ENCODE results near the gene PIK3R5.
"Not testable (repeated sequence)": the region's sequence is repeated elsewhere in the genome, so short reads cannot be mapped to it uniquely, and the experiment has no call there.

The PIK3R5 gene

DNA sequence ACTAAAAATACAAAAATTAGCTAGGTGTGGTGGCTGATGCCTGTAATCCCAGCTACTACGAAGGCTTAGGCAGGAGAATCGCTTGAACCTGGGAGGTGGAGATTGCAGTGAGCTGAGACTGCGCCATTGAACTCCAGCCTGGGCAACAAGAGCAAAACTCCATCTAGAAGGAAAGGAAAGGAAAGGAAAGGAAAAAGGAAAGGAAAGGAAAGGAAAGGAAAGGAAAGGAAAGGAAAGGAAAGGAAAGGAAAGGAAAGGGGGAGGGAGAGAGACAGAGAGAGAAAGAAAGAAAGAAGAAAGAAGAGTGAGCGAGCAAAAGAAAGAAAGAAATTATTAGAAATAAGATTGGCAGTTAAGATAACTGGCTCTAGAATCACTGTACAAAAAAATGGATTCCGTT is 18.7 kb upstream of the PIK3R5 start:
- DNase-seq, result not testable (repeated sequence)

DNA sequence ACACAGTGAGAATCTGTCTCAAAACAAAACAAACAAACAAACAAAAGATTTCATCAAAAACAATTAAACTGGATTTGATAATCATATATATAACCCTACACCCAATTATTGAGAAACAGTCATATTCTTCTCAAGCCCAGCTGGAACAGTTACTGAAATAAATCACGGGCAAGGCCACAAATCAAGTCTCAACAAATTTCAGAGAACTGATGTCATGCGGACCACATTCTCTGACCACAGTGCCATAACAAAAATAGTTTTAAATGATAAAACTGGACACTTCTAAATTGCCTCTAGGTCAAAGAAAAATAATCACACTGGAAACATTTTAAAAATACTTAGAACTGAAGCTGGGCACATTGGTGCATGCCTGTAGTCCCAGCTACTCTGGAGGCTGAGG is 15.9 kb upstream of the PIK3R5 start:
- DNase-seq, result no peak

DNA sequence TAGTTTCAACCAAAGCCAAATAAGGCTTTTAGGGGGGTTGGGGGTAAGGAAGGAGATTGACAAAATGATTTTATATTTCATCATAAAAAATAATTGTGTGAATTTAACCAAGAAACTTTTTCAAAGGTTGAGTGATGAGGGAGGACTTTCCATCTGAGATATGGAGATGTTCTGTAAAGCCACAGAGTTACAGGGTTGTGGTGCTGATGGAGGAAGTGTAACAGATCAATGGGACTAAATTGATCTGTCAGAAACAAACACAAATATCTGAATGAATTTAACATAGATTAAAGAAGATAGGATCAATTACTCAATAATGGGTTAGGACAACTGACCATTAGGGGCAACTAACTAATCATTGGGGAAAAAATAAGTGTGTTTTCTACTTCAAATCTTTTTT is 14.2 kb upstream of the PIK3R5 start:
- DNase-seq, result no peak

DNA sequence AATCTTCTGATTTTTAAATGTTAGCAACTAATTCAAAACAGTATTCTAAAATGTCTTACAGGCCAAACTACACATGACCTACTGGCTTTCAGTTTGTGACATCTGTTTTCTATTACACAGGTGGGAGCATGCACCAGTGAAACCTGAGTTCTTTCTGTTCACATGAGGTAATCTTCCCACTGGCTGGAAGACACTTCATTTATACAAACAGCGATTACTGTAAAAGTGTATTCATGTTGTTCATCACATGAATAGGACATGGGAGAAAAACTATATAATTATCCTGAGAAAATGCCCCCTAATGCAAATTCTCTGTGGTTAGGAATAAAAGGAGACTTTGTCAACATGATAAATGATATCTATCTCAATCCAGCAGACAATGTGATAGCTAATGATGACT is 11.1 kb upstream of the PIK3R5 start:
- no peak for DNase-seq

DNA sequence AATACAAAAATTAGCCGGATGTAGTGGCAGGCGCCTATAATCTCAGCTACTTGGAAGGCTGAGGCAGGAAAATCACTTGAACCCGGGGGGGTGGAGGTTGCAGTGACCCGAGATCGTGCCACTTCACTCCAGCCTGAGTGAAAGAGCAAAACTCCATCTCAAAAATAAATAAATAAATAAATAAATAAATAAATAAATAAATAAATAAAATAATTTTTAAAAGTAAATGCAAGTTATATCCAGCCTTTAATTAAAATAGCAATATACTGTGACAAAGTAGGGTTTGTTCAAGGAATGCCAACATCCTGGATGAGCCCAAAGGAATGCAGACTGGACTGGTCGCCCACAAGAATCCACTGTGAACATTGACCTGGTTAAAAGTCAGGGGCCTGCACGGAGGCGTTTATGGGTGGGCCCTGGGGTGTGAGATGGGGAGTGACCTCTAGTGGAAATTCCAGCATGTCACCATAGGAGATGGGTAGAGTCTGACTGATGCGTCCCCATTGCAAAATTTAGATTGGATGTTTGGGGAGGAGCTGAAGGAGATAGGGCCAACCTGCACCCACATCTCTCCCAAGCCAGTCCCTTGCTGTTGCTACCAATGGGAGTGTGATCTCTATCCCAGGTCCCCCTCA is 9.7 kb upstream of the PIK3R5 start:
- DNase-seq, result no peak

DNA sequence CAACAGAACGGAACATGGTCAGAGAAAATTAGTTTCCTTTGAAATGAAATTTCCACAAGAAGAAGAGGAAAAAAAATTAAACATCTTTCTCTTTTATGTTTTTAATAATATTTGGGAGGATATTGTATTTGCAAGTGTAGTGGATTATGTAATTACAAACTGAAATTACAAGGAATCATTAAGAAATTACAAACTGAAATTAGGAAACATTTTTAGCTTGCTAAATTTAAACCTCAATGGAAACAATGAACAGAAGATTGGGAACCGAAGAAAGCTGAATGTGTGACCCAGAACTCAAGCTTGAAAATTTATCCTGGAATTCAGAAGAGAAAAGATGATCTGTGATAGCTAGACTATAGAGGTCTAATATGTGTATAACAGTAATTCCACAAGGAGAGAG is 4.4 kb upstream of the PIK3R5 start:
- DNase-seq, result no peak

DNA sequence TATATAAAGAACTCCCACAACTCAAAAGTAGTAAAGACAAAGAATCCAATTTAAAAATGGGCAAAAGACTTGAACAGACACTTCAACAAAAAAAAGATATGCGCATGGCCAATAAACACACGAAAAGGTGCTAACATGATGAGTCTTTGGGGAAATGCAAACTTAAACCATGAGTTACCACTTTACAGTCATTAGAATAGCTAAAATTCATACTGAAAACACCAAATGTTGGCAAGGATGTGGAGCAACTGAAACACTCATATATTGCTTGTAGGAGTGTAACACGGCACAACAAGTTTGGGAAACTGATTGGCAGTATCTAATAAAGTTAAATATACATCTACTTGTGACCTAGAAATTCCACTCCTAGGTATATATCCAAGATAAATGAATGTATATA is 3.0 kb upstream of the PIK3R5 start:
- no peak for DNase-seq

DNA sequence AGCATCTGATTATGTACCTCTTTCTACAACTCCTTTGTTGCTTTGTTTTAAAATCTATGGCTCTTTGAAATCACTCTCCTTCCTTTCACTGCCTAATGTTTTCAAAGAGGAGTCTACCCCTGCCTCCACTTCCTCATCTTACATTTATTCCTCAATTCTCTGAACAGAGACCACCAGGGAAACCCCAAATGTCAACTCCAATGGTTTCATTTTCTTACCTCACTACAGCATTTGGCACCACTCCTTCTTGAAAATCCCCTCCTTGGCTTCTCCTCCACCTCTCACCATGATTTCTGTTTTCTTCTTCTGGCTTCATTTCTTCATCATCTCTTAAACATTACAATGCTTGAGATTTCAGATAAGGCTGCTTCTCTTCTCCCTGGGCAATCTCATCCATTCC is 2.4 kb upstream of the PIK3R5 start:
- DNase-seq, result no peak

DNA sequence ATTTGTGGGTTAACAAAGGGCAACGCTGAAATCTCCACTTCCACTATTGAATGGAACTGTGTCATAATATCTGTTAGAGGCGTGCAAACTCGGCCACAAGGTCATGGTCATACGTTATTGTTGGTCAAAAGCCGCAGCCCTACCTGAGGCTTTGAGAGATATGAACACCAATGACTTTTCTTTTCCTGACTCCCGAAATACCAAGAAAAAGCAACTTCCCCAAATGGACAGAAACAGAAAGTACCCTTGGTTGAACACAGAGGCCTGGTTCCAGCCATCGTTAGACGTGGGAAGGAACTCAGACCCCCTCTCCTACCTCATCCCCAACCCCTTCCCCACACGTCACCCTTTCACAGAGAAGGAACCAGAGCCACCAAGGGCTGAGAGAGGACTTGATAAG is 1.4 kb upstream of the PIK3R5 start:
- DNase-seq, result no peak

DNA sequence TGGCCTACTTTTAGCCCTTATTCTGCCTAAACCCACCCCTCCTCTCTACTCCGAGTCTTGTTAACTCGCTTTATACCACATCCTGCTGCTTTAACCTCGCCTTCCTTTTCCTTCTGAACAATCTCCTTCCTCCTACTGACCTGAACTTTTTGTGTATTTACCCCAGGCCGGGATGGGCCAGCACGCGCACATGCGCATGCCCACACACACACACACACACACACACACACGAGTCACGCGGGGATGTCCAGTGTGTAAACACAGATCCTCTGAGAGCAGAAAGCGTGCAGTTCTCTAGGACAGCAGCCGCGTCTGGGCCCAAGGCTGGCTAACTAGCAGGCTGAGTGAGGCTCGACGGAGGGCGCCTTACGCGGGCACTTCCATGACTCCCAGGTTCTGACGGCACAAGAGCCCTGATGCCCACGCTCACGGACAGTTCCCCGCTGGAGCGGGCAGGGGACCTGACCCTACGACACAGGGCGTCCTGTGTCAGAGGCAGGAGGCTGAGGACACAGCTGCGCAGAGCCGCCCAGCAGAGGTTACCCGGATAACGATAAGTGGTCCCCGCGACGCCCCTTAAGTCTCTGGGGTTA is 610 bp downstream of the PIK3R5 start:
- DNase-seq, result no peak

DNA sequence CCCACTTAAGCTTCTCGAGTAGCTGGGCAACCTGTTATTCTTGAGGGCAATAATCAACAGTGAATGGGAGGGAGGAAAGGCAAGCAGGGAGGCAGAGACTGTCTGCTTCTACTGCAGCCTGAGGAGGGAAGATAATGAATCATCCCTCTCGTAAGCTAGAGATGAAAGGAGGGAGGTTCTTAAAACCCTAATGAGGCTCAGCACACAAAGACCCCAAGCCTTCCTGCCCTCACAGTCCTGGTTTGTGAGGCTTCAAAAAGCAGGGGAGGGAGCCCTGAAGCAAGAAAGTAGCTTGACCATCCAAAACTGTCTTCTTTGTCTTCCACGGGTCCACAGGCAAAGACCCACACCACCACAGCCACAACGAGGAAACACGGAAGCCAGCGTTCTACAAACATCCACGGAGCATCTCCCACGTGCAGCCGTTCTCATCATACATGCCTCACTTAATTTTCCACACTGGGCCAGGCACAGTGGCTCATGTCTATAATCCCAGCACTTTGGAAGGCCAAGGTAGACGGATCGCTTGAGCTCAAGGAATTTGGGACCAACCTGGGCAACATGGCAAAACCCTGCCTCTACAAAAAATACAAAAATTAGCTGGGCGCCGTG is 1.8 kb downstream of the PIK3R5 start:
- DNase-seq, result no peak

DNA sequence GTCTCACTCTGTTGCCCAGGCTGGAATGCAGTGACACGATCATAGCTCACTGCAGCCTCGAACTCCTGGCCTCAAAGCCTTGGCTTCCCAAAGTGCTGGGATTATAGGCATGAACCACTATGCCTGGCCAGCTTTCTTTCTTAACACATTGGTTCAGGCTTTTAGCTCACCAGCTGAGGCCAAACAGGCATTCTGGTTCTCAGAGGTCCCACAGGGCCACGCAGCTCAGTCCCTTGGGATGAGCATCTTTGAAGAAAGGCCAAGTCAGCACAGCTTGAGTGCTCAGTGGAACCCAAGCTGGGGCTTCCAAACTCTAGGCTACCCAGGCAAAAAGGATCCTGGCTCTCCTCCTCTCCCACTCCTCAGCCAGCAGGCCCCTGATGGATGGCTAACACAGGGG is 2.5 kb downstream of the PIK3R5 start:
- DNase-seq, result no peak

DNA sequence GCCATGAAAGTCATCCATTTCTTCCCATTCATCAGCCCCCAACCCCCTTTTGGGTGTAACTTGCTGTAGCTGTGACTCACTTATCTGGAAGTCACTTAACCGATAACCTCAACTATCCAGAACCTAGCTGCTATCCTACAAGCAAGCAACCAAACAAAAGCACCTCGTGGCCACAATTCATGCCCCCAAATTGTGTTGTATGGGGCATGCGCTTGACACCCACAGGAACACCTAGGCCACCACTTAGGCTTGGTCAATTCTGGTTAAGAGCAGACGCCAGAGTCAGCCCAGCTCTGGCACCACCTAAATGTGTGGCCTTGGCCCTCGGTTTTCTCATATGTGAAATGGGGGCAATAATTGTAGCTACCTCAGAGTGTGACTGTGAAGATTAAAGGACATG is 3.7 kb downstream of the PIK3R5 start:
- DNase-seq, result no peak

DNA sequence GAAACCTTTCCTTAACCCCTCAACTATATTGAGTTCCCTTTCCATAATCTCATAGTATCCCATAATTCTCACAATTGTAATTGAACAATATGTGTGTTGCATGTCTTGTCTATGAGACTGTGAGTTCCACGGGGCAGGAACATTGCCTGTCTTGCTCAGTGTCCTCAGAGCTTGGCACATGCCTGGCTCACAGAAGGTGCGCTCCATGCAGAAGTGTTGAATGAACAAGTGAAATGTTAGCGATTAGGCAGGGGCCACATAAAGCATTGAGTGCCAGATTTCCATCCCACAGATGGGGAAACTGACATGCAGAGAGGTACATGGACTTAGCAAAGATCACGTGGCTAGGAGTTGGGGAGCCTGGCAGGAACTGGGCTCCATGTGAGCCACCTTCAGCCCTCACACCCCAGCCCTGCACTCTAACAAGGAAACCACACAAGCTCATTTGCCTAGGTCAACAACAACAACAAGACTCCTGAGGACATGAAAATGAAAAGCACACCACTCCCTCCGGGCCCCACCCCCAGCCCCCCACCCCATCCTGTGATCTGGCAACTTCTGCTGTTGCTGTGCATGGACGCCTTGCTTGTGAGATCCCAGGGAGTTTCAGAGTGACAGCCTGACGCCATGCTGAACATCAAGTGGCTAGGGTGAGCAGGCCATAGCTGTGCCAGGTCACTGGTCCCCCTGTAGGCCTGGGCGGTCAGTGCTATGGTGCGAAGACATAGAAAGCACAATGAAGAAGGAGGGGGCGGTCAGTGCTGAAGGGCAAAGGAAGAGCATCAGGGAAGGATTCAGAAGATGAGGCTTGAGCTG is 5.0 kb downstream of the PIK3R5 start:
- no peak for DNase-seq

DNA sequence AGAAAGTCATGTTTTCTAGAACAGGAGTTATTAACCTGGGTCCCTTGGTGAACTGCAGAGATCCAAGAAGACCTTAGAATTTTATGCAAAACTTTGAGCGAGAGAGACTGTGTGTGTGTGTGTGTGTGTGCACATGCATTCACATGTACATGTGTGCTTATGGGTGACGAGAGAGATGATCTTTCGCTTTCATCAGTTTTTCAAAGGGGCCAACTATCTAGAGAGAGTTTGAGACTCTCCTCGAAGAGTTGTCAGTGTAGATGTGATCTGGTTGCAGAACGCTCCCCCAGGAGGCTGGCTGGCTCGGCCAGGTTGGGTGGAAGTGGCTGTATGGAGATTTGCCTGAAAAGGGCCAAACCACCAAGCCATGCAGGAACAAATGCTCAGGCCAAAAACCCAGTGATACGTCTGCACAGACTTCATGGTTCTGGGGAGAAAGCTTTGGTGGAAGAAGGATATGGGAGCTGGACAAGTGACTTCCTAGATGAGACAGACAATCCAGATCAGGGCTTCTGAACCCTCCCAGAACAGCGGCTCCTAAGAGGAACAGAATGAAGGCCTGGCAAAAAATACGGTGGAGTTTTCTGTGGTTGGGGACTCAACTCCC is 6.1 kb downstream of the PIK3R5 start:
- no peak for DNase-seq

DNA sequence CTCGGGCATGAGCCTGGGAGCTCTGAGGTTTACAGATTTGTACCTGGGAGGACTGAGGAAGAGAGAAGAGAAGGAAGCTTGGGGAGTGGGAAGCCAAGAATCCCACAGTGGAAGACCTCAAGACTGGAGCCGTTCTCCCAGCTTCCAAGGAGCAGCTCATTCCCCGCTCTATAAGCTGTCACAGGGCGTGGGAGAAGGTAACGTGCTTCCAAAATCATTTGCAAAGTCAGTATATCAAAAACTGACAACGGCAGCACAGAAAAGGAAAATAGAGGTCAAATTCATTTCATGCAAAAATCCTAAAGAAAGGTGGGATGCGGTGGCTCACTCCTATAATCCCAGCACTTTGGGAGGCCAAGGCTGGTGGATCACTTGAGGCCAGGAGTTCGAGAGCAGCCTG is 7.8 kb downstream of the PIK3R5 start:
- DNase-seq, result no peak

DNA sequence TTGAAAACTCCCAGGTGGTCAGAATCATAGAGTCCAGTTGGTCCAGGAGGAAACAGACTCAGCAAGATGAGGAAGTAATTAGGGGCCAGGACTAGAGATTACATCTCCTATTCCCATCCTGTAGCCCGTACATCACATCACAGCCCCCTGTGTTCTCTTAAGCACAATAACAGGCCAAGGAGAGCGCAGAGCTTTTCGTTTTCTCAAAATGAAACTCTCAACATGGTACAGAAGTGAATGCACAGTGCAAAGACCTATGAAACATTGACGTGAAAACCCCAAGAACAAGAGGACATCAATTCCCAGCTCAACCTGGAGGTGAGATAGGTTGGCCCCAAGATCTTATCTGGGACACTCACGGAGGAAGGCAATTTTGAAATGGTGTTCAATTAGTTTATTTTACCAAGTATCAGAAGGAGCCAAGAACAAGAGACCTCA is 9.0 kb downstream of the PIK3R5 start:
- DNase-seq, result no peak

DNA sequence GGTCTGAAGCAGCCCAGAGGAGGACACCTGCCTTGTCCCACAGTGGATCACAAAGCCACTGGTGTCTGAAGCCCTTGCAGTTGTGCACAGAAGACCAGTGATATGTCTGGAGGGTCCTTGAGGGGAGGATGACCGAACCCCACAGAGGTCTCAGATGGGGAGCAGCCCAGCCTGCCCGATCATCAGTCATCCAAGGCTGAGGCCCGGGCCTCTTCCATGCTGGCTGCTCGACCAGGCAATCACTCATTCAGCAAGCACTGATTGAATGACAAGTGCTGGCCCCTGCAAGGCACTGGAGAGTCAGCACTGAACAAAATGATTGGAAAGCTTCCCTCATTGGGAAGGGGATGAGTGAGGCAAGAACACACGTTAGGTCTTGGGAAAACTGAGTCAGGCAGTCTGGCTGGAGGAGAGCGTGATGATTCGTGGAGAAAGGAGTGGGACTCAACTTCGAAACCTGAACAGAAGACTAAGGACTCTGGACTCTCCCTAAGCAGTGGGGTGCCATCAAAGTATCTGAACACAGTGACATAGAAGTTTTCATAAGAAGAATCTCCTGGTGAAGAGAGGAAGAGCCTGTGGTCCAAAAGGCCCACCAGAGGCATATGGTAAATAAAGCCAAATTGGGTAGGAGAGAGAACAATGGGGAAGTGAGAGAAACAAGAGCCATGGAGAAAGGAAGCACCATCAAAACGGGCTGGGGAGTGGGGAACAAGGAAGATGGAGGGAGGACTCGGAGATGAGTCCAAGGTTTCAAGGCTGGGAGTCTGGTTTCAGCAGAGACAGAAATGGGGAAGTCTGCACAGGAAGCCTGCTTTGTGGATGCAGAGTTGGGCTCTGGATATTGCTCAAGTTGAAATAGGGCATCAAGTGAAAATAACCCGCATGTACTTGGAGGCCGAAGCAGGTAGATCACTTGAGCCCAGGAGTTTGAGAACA is 10.2 kb downstream of the PIK3R5 start:
- no peak for DNase-seq

DNA sequence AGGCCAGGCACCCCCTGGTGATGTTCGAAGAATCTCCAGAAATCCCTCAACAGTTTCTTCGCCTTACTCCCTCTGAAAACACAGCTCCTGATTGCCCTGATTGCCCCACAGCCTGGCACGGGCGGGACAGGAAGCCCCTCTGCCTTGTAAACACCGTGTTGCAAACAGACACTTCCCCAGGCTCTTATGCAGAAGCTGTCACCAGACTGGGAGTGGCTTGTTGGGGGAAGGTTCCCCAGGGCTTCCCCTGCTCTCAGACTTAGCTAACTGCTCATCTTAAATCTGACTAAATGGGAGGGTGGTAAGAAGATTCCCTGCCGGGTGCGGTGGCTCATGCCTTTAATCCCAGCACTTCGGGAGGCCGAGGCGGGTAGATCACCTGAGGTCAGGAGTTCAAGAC is 11.2 kb downstream of the PIK3R5 start:
- DNase-seq, result no peak

DNA sequence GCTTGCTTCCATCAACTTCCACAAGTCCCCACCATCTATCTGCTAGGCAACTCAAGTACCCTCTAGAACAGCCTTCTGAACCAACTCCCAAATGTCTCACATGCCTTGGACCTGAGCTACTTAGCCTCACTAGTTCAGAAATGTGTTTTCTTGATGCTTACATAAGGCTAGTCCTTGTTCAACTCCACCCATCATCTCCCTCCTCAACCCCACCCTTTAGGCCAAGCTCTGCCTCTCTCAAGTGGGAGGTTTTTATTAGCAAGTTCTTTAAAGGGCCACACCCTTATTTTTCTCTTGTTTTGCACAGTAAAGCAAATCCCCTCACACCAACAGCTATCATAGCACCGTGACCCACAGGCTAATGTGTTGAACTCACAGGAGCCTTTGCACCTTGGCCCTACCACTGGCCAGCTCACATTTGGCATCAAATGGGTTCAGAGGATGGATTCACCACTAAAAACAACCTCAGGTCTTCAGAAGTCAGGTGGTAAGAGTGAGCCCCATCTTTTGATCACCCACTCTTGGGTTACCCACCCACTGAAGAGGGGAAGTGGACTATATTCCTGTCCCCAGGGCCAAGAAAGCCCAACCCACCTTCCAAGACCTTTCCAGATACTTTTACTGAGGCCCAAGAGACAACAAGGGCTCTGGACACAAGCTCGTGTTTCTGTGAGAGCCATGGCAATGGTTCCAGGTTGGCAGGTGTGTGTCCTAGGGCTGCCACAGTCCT is 12.2 kb downstream of the PIK3R5 start:
- DNase-seq, result no peak

DNA sequence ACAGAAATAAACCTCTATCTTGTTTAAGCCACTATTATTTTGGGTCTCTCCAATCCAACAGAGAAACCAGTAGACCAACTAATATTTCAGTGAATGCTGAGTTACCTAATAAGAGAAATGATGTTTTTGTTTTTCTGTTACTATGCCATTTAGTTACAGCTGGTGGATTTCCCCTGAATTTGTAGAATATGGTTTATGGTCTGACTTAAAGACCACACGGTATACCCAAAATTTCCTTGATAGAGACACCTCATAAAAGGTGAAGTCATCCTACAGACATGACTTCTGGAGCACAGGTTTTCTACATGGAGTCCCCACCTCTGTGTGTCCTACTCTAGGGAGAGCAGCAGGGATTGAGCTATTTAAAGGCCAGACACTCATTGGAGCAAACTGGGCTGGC is 13.3 kb downstream of the PIK3R5 start:
- DNase-seq, result no peak

DNA sequence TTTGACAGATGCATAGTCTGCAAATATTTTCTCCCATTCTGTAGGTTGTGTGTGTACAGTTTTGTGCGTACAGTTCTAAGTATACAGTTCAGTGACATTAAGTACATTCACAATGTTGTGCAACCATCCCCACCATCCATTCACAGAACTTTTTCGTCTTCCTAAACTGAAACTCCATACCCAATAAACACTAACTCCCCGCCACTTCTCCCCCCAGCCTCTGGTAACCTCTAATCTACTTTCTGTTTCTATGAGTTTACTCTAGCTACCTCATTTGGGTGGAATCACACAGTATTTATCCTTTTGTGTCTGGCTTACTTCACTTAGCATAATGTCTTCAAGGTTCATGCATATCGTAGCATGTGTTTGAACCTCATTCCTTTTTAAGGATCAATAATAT is 14.3 kb downstream of the PIK3R5 start:
- no peak for DNase-seq

All from DMS 273 treated with DMSO at 0.1 percent for 48 hours (cell line).